Stimulated activated CD4-positive, alpha-beta T cell treated with anti-CD3 and anti-CD28 coated beads, Interleukin-12 subunit alpha, Interleukin-12 subunit beta, amount 100 ng/mL, for 48 hours (primary cell): Measurements from ENCODE around the gene PTPRG.

Experiments
- DNase-seq, 3 donors: peaks; one replicate each; pipeline ENCODE4 v3.0.0-alpha.2; 2020; ENCODE audit warnings: low read depth in 2 of 3, low spot score in 1 of 3

The PTPRG gene

DNA sequence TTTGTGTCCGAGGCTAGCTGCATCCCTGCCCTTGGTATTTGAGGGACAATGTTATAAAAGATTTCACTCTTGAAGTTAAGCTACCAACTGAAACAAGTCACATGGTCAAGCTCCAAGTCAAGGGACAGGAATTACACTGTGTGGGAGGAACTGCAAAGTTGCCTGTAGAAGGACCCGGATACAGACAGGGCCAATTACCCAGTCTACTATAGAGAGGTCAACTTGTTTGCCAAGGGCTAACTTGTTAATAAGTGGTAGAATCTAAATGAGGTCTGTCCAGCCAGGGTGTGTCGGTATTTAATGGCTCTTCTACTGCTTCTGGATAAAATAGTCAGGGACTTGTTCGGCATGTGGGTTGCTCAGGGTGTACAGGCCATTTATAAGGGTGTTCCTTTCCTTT, 55.7 kb downstream of the PTPRG start:
- DNase-seq = no peak

DNA sequence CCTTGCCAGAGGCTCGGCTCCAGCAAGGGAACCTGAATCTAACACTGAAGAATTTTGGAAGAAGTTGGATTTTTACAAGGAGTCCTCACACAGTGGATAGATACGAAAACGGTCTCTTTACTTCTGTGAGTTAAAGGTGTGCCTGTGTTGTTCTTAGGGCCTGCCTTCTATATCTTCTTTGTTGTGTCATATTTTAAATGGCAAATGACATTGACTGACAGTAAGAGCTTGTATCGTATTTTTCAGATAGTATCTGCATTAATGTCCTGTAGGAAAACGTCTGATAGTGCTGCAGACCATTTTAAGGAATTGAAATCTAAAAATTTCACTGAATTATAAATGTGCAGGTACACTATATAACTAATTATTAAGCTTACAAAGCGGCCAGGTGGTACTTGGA, 56.3 kb downstream of the PTPRG start:
- no peak for DNase-seq

DNA sequence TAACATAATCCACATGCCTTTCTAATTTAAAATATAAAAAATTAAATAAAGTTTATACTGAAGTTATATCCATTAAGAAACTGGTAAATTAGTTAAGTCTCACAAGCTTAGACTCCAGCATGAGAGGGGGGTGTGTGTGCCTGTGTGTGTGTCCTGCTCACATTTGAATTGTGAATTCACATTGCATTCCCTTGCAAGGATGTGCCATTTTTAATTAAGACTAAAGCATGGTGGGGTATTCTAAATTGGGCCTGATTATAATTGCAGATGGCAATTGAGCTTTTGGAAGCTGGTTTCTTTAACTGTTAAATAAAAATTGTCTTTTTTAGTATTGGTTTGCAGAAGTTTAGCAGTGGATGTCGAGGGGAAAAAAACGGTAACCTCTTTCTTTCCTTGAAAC, 56.9 kb downstream of the PTPRG start:
- no peak for DNase-seq

DNA sequence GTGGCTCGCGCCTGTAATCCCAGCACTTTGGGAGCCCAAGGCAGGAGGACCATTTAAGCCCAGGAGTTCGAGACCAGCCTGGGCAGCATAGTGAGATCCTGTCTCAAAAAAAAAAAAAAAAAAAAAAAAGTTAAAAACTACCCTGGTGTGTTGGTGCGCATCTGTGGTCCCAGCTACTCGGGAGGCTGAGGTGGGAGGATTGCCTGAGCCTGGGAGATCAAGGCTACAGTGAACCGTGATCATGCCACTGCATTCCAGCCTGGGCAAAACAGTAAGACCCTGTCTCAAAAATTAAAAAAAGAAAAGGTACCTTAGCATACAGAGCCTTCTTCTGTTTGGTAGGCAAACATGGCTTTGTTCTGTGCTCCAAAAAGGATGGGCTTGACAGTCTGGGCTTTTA, 57.5 kb downstream of the PTPRG start:
- no peak for DNase-seq

DNA sequence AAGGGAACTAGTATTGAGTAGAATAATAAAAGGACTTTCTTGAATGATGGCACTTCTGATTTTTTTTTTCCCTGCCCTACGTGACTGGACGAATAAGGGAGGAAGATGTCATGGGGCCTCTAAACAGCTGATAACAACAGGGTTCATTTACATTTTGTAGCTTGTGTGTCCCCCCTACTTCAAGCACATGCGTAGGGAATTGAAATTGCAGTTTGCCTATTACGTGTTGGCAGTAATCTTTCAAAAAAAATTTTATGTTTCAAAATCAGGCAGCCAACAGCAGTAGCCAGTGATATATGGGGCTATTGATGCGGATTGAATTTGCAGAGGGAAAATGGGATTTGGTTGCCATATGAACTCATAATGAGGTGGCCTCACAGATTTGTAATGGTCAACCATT, 58.7 kb downstream of the PTPRG start:
- DNase-seq = no peak

DNA sequence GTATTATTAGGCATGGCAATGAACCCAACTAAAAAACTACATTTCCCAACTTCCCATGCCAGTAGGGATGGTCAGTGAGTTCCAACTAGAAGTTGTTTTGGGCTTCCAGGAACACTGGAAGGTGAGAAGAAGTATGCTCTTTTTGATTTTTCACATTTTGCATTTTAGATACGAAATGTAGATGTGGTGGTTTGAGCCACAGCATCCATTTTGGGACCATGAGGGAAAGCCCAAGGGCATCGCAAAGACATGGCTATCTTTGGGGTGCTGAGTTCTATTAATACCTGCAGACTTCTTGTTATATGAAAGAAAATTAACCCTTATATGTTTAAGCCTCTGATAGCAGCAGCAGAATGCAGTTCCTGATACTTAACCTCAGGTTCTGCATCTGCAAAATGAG, 62.9 kb downstream of the PTPRG start:
- DNase-seq = no peak

DNA sequence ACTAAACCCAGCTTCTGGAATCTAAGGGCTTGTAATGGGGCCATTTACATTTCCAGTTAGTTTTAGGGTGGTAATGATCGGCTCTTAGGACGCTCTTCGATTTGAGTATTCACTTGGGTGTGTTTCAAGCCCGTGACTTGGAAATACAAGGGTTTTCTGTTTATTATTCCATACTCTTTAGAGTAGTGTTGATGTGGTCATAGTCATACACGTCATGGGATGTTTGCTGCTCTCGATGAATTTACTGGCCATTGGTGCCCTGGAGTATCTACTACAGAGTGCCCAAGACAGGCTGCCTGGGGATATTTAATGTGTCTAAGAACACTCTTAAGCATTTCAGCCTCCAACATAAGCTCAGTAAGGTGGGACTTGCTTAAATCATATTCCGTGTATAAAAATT, 64.1 kb downstream of the PTPRG start:
- no peak for DNase-seq

DNA sequence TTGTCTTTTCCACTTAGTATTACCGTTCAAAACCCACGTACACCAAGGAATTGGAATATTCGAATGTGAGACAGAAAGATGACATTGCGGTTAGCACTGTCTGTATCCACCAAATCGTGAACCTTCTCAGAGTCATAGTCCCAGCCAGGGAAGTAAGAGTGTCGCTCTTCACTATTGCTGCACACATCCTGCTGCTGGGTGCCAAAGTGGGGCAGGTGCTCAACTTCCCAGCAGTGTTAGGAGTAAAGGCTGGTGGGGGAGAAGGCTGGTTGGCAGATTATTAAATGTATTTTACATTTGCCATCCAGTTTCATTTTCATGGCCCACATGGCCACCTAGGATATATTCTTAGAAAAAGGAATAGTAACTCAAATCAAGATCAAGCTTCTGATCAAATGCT, 65.1 kb downstream of the PTPRG start:
- DNase-seq = no peak

DNA sequence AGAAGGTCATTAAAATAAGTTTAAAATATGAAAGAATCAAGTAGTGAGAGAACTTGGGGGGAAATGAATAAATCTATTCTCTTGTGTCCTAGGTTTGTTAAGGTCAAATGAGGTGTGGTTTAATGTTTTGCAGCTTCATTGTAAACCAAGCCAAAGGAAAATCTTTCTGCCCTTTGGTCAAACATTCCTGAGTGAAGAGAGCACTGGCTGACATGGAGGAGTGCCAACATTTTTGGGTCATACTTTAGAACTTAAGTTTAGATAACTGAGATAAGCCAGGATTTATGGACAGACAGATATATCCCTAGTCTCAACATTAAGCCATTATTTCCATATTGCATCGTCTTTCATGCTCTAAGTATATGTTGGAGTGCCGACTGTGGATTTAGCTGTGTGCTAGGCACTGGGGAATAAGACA, 66.4 kb downstream of the PTPRG start:
- DNase-seq = no peak

DNA sequence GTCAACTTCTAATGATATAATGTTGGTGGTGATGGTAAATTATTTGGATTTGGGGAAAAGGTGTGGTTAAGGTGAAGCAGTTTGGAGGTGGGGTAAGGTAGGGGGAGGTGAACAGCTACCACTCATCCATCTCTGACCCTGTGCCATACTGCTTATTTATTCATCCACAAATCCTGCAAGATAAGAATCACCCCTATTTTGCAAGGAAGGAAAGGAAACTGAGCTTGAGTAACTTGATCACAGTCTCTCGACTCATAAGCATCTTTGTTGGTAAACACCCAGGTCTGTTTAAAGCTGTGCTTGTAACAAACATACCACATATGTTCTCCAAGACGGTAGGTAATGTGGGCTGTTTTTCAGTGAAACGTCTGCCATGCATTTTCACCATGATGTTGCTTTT, 67.3 kb downstream of the PTPRG start:
- no peak for DNase-seq

DNA sequence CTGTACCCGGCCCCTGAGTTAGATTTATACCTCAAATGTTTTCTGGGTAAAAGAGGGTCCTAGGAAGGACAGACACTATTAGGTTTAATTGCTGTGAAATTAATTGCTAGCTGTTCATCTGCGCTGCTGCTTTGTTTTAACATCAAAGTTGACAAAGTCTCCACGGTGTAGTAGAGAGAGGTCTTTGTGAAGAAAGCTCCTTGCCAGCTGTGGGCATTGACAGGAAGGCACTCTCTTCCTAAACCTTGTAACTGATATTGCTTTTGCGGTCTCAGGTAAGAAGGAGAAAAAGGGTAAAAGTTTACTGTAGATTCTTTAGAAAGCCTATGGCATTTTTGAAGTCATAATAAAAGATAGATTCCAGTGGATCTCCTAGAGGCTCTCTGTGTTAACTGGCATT, 68.1 kb downstream of the PTPRG start:
- DNase-seq = no peak

DNA sequence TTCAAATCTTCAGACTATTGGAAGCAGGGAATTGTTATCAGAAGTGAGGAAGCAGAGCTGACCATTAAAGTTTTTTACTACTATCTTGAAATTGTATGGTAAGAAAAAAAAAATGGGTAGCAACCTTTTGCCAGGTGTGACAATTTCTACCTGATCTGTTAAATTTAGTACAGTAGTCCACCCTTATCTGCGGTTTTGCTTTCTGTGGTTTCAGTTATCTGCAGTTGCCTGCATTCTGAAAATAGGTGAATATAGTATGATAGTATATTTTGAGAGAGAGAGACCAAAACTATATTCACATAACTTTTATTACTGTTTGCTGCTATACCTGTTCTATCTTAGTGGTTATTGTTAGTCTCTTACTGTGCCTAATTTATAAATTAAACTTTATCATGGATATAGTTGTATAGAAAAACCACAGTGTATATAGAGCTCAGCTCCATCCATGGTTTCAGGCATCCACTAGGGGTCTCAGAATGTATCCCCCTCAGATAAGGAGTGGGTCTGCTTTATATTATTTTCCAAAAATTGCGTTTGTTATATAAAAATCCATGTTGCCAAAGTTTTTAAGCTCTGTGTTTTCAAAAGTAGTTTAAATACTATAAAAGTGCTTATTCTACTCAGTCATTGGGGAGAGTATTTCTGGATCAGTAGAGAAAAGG, 69.9 kb downstream of the PTPRG start:
- no peak for DNase-seq

DNA sequence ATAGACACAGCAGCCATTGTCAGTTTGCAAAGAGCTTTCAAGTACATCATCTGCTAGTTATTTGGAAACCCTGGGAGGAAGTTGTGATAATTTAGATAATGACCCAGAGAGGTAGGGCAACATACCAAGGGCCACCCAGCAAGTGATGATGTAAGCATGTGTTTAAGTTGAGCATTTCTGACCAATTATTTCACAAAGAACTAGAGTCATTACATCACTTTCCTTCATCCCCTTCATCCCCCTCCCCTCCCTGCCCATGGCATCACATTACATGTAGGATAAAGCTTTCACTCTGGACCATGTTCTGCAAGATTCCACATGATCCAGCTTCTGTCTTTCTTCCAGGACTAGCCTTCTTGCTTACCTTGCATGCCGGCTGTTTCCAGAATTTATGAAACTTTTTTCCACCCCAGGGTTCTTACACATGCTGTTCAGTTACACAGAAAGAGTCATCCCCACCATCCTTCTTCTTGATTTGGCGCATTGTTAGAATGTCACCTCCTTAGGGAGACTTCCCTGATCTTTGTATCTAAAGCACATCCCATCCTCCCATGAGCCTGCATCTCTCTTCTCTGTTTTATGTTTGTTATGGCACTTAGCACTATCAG, 71.3 kb downstream of the PTPRG start:
- no peak for DNase-seq

DNA sequence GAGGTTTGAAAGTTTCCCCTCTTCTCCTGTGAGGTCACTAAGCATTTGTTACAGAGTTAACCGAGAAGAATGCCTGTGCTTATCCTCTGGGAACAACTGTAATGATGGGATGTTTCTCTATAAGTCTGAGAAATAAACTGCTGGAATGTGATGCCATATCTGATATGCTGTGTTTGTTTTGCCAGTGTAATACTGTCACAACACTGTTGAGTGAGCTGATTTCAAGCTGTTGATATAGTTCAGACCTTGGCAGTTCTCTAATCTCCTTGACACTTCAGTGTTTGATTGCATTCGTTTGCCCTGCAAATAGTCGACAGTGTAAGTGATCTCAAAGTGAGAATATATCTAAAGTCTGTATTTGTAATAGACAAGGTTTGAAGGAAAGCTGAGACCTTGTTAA, 73.3 kb downstream of the PTPRG start:
- no peak for DNase-seq

DNA sequence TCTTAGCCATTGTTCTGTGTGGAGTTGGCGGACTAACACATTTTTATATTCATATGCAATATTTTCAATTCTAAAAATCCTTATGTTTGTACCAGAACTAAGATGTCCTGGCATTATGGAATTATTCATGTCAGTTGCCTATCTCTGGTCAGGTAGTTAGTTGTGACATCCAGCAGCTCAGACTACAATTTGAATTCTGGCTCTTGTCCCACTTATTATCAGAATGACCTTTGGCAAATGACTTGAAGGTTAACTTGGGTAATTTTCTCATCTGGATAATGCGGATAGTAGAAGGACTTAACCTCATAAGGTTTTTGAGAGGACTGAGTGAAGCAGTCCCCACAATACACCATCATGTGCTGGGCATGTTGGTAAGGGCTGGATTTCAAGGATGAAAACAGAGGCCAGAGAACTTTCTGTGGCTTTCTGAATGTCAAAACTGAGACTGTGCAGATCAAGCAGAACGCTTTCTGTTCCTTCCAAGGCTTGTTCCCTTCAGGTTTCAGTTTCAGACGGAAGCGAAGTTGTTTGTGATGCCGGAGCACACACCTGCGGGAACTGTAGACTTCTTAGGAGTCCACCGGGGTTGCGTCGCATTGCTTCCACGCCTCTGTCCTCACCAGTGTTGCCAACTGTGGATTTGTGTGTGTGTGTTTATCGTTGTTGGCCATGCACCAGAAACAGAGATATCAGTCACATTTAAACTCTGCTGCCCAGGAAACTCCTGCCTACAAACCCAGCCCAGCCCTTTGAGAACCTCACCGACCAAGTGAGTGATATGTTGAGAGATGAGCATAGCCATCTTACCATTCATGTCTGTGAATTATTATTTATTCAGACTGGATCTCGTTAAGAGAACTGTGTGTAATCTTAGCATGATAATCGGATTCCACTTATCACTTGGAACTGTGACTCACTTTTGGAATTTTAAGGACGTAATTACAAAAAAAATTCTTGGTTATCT, 76.0 kb downstream of the PTPRG start:
- no peak for DNase-seq

DNA sequence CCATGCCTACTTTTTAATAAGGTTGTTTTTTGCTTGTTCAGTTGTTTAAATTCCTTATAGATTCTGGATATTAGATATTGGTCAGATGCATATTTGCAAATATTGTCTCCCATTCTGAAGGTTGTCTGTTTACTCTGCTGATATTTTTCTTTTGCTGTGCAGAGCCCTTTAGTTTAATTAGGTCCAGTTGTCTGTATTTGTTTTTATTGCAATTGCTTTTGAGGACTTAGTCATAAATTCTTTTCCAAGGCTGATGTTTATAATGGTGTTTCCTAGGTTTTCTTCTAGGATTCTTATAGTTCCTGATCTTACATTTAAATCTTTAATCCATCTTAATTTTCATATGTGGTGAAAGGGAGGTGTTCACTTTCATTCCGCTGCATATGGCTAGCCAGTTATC, 77.4 kb downstream of the PTPRG start:
- no peak for DNase-seq

DNA sequence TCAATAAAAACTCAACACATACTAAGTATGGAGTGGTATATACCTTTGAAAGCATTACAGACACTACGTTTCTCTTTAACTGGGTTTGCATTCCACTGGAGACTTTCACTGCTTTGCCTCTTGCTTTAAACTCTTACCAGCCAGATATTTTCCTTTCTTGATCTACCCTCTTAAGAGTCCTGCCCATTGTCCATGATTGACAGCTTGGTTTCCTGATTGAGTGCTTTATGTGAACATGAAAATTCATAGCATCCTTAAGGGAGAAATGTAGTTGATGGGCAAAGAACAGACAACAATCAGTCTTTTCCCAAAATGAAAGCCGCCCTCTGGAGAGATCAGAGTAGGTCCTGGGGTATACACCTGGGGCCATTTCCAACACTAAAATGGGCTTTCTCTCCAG, 78.6 kb downstream of the PTPRG start:
- no peak for DNase-seq

DNA sequence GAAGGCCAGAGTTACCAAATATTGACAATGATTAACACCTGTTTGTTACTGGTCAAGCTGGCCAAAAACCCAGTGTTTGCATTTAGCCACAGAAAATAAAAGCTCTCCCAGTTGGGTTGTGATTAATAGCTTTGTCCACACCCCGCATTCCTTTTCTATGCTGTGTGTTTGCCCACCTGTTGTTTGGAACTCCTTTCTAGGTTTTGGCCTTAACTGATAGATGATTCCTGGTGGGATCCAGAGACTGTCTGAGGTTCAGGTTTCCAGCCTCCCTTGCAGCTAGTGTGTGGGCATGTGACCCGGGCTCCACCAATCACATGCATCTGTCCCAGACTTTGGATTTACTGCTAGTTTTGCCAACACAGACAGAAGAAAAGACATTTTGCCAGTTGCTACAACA, 83.8 kb downstream of the PTPRG start:
- no peak for DNase-seq

DNA sequence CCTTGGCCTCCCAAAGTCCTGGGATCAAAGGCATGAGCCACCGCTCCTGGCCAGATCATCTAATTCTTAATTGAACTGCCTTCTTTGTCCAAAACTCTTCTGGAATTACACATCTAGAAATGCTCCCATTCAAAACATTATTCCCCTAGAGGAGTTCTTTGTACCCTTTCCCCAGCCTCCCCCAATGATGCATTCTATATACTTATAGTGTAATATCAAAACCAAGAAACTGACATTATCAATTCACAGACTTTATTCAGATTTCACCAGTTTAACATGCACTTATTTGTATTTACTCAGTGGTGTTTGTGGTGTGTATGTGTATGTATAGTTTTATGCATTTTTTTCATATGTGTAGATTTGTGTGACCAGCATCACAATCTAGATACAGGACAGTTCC, 85.0 kb downstream of the PTPRG start:
- no peak for DNase-seq

DNA sequence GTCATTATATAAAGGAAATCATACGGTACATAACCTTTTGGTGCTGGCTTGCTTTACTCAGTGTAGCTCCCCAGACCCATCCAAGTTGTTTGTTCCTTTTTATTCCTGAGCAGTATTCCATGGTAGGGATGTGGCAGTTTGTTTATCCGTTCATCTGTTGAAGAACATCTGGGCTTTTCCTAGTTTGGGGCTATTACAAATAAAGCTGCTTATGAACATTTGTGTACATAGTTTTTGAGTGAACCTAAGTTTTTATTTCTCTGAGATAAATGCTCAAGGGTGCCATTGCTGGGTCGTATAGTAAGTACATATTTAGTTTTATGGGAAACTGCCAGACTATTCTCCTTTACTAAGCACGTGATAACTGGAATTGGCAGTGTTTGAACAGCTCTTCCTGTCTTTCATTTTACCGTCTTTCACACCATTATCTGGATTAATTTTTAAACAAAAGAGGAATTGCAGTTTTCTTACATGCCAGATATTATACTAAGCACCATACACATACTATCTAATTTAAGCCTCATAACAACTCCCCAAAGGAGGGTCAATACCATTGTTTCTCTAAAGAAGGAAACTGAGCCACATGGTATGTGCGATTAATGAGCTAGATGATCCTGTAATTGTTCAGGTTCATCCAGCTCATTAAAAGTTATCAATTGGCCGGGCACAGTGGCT, 85.6 kb downstream of the PTPRG start:
- DNase-seq = no peak

DNA sequence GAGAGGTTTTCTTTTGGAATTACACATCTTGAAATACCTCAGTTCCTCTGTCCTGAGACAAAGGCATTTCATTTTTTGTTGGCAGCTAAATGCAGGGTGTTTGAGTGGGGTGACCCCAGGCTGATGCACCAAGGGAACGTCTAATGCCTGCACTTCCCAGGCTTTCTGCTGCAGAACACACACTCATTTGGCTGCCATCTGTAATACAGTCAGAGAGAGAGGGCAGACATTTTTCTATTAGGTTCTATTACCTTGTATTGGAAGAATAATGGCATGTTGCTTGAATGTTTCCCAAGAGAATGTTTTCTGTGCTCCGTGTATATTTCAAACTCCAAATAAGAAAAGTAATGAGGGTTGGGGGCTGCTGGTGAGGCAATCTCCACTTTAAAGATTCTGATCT, 87.1 kb downstream of the PTPRG start:
- DNase-seq = no peak
